Tongue (tissue), 2 donors: Measurements from ENCODE around the gene MED7. TPM values are rescaled to one million over a fixed set of nuclear protein-coding genes. Genes with fewer than 3 reads are reported as not detected.

Experiments
- DNase-seq: peaks from one replicate; pipeline ENCODE4 v3.0.0-alpha.2; 2015
- total RNA-seq: library from RNA; depleted of rRNA; stranded (reverse); fragments of >200 nt; gene quantifications from one replicate; pipeline ENCODE4 v1.2.3, GENCODE V29; 2014

The MED7 gene
- total RNA-seq, 1 donor from 2014 or later, result 17.2 TPM

DNA sequence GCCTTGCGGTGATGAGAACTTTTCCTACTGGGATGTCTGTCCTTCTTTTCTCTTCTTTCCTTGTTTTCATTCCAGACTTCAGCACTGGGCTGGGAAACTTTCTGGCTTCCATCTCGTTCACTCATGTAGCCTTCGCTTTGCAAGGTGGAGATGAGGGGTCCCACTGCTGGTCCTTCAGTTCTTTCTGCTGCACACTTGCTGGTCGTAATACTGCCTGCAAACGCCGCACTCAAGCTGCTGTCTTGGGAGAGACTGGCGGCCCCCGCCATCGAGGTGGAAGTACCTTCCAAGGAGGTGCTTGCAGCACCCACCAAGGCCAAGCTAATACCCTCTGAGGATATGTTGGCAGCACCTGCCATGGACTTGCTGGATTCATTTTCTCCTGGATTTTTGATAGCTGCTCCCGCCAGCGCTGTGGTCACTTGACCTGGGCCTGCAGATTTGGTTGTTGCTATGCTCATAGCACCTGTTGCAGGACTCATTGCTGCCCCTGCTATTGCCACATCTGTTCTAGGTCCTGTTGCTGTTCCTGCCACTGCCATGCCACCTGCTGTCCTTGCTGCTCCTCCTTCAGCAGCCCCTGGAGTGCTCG is 20.4 kb upstream of the MED7 start:
- DNase-seq, result no peak

DNA sequence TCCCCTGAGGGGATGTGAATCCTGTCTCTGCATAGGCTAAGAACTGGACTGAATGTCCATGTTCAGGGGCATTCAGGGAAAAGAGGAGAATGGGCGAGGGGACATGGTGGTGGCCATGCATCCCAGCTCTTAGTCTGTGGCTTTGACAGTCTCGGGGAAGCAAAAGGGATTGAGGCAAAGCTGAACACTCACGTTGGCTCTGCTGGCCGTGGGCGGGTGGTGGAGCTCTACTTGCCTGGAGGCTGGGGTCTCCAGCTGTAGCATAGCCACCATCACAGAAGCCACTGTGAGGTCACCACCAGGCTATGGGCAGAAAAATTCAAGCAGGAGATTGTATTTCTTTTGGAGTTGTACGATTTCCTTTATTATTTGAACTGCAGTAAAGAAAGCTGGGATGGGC is 19.3 kb upstream of the MED7 start:
- no peak for DNase-seq

DNA sequence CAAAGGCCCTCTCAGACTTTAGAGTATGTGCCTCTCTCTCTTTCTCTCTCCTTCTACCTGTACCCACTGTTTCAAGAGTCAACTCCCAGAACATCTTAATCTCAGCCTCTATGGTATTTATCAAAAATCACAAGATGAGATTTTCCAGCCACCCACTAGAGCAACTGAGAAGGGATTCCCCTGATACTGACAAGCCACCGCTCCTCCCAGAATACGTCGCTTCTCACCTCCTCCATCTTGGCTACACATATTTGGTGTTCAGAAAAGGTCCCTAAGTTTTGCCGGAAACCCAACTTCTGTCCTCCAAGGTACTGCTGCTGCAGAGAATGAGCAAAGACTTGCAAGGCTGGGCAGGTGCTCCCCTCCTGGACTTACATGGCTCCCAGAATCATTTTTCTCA is 17.3 kb upstream of the MED7 start:
- DNase-seq, result no peak

DNA sequence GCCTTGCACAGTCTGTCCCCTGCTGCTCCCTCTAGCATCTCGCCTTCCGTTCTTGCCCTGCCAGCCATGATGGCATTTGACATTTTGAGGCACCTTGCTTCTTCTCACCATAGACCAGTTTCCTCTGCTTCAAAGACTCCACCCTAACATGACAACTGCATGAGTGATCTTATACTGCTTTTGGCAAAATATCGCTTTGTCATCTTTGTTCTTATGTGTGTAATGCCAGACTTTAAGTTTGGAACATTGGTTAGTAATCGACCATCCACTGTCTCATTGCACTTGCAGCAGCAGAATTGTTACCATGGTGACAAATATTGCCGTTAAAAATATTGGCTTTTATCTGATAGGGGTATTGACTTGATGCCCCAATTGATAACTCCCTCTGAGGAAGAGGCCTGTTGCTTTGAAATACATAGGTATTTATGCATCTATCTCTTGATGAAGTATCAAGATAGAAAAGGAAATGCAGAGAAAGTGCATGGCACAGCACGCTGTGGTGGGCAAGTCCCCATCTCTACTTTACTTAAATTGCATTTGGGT is 16.6 kb upstream of the MED7 start:
- no peak for DNase-seq

- DNase-seq, result no peak
Measured at GRCh38 chr5:157157293-157157891, 14.7 kb upstream of the MED7 start.

GRCh38 chr5:157155297-157155696 is 12.6 kb upstream of the MED7 start:
- DNase-seq, result no peak

- no peak for DNase-seq
Measured at GRCh38 chr5:157150995-157151394, 8.3 kb upstream of the MED7 start.

- peak; percentile 89 for DNase-seq
Measured at GRCh38 chr5:157148734-157149615, 6.3 kb upstream of the MED7 start.

- DNase-seq, result peak; percentile 72
Measured at GRCh38 chr5:157143127-157143971, 684 bp upstream of the MED7 start.

DNA sequence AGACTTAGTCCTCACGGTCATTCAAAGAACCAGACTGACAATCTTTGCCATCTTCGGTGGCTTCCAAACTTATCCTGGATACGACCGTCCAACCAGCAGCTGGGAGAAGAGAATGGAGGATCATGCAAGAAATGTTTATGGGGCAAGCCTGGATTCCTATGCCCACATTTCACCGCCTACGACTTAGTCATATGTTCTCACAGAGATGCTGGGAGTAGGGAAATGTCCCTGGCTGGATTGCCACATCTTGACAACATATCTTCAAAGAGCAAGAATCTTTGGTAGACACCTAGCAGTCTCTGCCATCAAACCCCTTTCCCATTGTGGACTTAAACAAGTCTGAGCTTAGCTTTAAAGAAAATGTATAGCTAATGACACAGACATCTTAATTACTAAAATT is 5.0 kb downstream of the MED7 start:
- no peak for DNase-seq

GRCh38 chr5:157132281-157132612 is 10.4 kb downstream of the MED7 start:
- no peak for DNase-seq

DNA sequence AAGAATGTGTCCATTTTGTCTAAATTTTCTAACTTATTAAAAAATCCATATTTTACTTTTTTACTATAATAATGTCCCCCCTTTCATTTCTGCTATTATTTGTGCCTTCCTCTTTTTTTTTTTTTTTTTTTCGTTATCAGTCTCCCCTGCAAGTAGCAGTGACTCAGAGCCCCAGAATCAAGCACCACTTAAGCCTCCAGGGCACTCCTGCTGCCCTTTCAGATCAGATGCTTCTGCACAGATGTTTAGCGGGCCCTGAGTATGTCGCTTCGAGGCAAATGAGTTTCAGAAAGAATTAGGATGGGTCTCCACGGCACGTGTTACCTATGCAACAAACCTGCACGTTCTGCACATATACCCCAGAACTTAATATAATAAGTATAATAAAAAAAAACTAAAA is 11.7 kb downstream of the MED7 start:
- DNase-seq, result no peak

GRCh38 chr5:157121709-157122108 is 21.0 kb downstream of the MED7 start:
- DNase-seq, result no peak

DNA sequence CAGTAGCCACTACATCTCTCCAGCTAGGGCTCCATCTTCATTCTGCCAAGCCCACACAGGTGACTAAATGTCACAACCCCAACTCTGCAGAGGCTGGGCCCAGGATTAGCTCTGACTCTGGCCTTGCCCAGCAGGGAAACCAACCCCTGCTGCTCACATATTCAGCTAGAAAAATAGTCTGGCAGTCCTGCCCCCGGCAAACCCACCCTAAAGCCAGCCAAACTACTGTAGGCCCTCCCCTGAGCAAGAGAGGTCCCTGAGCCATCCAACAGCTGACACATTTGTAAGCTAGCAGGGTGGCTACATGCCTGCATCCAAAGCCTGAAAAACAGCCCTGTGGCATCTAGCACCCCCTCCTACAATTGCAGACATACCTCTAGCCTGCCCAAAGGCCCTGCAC is 22.6 kb downstream of the MED7 start:
- no peak for DNase-seq

GRCh38 chr5:157116483-157116954 is 26.1 kb downstream of the MED7 start:
- no peak for DNase-seq

DNA sequence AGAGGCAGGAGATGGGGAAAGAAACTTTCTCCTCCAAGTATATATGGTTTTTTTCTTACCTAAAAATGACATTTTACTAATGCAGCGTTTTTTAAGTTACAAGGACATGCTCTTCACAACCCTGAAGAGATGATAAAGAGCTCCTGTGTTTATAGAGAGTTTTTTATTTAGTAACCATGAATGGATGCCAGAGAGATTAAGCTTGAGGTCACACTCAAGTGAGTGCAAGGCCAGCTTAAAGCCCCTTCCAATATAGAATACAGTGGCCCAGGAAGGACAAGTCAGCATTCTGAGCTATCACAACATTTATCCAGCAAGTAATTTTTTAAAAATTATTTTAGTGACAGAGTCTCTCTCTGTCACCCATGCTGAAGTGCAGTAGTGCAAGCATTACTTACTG is 27.2 kb downstream of the MED7 start:
- DNase-seq, result peak; percentile 25

DNA sequence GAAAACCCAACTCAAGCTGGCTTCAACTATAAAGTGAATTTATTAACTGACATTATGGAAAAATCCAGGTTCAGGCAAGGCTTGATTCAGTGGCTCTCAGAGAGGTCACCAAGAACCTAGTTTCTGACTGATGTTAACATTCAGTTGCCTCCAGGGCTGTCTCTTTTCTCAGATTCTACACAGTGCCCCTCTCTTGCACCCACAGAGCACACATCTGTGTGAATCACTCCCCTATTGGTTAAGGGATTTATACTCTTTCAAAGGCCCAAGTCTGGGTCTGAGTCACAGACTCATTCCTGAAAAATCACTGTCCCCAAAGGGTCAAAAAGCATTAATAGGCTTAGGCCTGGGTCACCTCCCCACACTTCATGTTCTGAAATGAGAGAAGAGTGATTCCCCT is 27.7 kb downstream of the MED7 start:
- DNase-seq, result no peak

DNA sequence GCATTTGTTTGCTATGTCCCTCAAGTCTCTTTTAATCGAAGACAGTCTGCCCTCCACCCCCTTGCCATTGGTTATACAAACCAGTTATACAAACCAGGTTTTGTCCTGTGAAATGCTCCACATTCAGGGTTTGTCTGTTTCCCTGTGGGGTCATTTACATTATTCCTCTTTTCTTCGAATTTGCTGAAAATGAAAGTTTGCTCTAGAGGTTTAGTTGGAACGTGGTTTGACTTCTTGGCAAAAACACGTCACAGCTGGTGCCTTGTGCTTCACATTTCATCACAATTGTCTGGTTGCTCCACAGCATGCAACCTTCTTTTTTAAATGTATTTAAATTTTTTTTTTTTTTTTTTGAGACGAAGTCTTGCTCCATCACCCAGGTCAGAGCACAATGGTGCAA is 29.7 kb downstream of the MED7 start:
- DNase-seq, result peak; percentile 53

DNA sequence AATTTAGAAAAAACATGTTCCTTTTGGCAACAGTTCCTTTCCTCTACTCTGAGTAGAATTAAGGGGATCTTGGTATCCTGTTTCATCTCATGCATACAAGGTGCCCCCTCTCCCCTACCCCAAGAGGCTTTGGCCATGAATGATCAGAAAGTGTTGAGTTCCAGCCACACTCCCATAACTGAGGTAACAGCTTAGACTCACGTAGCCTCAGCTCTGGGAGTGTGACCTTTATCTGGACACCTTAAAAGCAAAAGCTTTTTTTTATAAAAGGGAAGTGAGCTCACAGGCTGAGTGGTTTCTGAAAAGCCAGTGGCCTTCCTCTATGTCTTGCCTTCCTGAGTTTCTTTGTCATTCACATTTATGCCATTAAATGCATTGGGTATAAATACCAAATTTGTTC is 32.9 kb downstream of the MED7 start:
- DNase-seq, result no peak

GRCh38 chr5:157108976-157109375 is 33.7 kb downstream of the MED7 start, which contains the start of gene HAVCR2:
HAVCR2 (minus strand) TSS chr5:157109044; CDS start chr5:157108983, 61 bp downstream.
- DNase-seq, result no peak

- no peak for DNase-seq
Measured at GRCh38 chr5:157107508-157107907, 35.2 kb downstream of the MED7 start.
